ENCODE data around the gene WDR59.
"Not testable (repeated sequence)": the region's sequence is repeated elsewhere in the genome, so short reads cannot be mapped to it uniquely, and the experiment has no call there.

Gene WDR59

GRCh38 chr16:74982256-74982655 lies 2.7 kb downstream of the WDR59 start:
- no peak for DNase-seq (ENCODE audit: low read depth in 3 of 3)

GRCh38 chr16:74975591-74975990 lies 9.3 kb downstream of the WDR59 start:
- no peak for DNase-seq (ENCODE audit: low read depth in 3 of 3)

GRCh38 chr16:74973304-74973703 lies 11.6 kb downstream of the WDR59 start:
- no peak for DNase-seq (ENCODE audit: low read depth in 3 of 3)

DNA sequence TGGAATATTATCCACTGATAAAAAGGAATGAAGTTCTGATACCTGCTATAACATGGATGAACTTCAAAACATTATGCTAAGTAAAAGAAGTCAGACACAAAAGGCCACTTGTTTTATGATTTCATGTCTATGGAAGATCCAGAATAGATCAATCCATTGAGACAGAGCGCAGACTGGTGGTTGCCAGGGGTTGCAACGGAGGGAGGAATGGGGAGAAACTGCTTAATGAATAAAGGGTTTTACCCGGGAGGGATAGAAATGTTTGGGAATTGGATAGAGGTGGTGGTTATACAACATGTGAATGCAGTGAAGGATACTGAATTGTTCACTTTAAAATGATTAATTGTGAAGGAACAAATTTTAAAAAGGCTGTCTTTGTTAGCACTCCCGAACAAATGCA lies 30.2 kb downstream of the WDR59 start:
- DNase-seq (ENCODE audit: low read depth in 3 of 3), result no peak

DNA sequence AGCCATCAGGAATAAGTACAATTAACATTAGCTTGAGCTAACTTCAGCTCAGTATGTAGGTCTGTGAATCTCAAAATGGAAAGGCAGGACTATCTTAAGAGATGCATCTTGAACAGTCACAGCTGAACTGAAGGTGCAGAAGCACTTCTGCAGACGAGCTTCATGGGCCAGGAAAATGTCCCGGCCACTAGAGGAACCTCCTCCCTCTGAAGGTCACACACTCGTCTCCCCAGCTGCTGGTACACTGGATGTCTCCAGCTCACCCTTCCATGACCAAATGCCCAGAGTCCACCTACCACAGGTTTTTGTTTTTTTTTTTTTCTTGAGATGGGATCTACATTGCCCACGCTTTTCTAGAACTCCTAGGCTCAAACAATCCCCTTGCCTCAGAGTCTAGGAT lies 33.2 kb downstream of the WDR59 start:
- no peak for DNase-seq (ENCODE audit: low read depth in 3 of 3)

DNA sequence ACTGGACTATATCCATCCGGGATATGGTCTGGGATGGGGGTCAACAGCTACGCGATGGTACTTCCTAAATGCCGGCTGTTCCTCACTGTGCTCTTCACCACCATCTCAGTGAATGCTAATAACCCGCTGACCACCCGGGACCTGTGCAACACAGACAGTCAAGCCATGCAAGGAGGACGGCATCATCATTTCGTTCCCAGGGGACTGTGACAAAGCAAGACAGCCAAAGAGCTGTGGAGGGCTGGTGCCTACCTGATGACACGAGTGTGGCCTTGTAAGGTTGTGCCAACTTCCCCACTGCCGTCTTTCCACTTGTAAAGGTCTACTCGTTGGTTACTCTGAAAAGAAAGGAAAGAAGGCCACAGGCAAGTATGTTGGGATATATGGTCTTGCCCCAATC lies 33.7 kb downstream of the WDR59 start:
- no peak for DNase-seq (ENCODE audit: low read depth in 3 of 3)

DNA sequence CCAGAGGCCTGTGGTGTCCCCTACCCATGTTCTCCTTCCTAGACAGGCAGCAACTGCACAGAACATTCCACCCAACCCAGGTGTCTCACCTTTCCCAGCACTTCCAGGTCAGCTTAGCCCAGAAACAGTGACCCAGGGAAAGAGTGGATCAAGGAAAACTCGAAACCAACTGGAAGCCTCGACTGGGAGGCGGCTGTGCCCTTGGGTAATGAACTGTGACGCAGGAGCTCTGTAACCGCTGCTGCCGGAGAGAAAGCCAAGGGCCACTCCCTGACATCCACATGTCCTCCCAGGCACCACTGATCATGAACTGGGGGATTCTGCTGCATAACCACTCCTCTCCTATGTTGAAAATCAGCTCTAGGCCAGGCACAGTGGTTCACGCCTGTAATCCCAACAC lies 34.4 kb downstream of the WDR59 start:
- DNase-seq (ENCODE audit: low read depth in 3 of 3), result no peak

- DNase-seq (ENCODE audit: low read depth in 3 of 3), result no peak
Observed at GRCh38 chr16:74949309-74949708, 35.6 kb downstream of the WDR59 start.

DNA sequence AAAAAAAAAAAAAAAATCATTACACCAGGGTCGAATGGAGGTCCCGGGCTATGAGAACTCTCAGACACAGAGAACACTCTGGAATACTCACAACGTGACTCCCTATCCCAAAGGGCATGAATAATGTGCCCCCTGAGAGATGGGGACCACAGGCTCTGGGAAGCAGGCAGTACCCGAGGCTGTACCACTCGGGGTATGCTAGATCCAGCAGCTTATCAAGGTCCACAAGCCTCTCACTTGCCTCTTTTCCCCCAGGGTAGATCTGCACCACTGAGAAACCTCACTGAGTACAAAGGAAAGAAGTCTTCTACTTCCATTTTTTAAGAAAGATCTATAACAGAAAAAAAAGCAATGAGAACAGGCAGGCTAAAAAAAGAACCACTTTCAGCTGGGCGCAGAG lies 40.5 kb downstream of the WDR59 start:
- DNase-seq (ENCODE audit: low read depth in 3 of 3), result no peak

- no peak for DNase-seq (ENCODE audit: low read depth in 3 of 3)
Observed at GRCh38 chr16:74942977-74943918, 41.7 kb downstream of the WDR59 start.

DNA sequence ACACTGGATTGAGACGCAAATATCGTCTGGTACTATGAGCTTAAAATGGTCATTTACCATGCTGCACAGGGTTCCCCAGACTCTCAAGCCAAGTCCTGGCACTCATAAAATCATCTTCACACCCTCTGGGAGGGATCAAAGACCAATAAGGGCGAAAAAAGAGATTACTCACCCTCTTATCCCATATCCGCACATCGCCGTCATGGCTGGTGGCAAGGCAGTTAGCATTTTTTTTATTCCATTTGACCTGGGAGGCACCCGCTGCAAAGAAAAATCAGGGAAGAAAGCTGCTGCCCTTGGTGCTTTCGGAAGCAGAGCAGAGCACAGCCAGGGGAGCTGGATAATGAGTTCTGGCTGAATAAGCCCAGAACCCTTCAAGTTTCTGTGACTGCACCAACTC lies 42.4 kb downstream of the WDR59 start:
- no peak for DNase-seq (ENCODE audit: low read depth in 3 of 3)

GRCh38 chr16:74939688-74940087 lies 45.2 kb downstream of the WDR59 start:
- DNase-seq (ENCODE audit: low read depth in 3 of 3), result no peak

DNA sequence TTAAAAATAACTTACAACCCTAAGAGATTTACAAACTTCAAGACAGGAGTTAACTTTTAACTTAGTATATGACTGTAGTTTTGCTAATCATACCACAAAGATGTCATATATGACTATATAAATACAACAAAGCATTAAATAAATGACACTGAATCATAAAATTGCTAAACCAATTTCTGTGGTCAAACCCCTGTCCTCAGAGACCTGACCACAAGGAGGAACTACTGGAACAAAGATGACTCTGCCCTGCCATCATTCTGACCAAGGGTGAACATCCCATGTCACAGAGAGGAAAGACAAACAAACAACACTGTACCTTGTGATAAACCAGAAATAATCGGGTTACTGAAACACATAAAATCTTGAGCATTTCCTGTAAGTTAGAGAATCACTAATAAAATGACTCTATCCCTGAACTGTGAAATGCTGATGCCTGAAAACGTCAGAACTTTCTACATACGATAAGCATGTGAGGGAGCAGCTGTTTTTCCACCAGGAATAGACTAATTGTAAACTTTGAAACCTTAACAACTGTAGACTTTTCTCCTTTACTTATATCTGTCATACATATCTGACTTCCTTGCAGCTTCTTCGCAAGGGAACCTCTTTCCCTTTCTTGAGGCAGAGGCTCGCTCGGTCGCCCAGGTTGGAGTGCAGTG lies 47.9 kb downstream of the WDR59 start:
- DNase-seq (ENCODE audit: low read depth in 3 of 3), result no peak

- no peak for DNase-seq (ENCODE audit: low read depth in 3 of 3)
Observed at GRCh38 chr16:74931445-74931844, 53.5 kb downstream of the WDR59 start.

DNA sequence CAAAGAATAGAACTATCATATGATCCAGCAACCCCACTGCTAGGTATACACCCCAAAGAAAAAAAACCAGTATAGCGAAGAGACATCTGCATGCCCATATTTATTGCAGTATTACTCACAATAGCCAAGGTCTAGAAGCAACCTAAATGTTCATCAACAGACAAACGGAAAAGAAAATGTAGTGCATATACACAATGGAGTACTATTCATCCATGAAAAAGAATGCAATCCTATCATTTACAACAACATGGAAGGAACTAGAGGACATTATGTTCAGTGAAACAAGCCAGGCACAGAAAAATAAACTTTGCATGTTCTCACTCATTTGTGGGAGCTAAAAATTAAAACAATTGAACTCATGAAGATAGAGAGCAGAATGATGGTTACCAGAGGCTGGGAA lies 55.3 kb downstream of the WDR59 start:
- no peak for DNase-seq (ENCODE audit: low read depth in 3 of 3)

GRCh38 chr16:74926805-74927204 lies 58.1 kb downstream of the WDR59 start:
- DNase-seq (ENCODE audit: low read depth in 3 of 3), result no peak

- no peak for DNase-seq (ENCODE audit: low read depth in 3 of 3)
Observed at GRCh38 chr16:74923766-74924460, 61.0 kb downstream of the WDR59 start.

DNA sequence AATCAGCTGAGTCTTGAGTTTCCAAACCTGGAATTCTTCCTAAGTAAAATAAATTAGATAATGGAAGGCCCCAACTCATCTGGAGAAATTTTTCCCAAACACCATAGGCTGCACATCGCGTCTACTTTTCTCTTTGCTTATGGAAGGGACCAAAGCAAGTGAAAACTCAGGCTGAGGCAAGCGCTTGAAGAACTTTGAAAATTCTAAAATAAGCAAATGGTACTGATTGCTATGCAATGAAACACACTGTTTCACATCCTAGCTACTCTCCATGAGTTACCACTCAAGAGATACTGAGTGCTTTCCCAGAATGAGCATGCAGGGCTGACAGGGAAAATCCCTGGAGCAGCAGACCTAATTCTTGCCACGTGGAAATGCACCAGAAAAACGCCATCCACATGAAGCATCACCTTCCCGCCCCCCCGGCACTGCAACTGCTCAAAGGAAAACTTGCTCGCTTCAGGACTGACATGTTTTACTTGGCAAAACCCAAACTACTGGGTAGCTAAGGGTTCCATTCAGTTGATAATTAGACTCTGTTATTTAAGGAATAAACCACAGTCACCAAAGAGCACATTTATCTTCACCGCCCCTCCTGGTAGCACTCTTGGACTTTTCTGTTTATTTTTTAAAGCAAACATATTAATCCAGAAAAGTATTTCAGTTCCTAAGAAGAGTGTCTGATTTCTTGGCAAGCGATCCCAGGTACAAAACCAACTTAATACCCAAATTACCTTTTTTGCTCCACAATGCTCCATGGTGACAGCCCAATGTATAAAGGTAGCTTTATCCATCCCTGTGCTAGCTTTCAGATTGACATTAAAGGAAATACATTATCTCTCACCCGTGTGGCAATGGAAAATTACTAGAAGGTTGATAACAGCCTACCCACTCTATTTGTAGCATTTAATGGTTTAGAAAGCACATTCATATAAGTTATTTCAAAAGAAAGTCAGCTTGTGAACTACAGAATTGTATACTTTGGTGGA lies 62.5 kb downstream of the WDR59 start:
- no peak for DNase-seq (ENCODE audit: low read depth in 3 of 3)

DNA sequence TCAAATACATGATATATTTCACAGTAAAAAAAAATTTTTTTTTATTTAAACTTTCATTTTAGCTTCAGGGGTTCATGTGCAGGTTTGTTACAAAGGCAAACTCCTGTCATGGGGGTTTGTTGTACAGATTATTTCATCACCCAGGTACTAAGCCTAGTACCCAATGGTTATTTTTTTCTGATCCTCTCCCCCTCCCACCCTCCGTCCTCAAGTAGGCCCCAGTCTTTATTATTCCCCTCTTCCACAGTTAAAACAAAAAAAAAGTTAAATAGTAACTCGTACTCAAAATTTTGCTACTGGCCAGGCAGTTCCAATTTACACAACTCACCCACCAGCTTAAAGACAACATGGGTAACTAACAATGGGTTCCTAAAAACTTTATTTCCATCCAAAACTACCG lies 63.9 kb downstream of the WDR59 start:
- no peak for DNase-seq (ENCODE audit: low read depth in 3 of 3)

DNA sequence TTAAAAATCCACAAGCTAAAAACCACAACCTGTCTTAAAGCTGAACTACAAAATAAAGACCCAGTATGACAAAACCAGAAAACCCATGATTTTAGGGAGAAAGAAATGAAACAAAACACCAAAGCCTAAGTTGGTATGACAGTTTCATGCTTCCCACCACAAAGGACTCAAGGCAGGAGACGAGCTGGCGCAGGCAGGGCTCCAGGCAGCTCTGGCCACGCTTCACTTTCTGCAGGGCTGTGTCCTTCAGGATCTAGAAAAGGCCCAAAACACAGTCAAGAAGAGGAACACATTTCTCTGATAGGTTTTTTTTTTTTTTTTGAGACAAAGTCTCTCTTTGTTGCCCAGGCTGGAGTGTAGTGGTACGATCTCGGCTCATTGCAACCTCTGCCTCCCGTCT lies 75.3 kb downstream of the WDR59 start:
- DNase-seq (ENCODE audit: low read depth in 3 of 3), result no peak

DNA sequence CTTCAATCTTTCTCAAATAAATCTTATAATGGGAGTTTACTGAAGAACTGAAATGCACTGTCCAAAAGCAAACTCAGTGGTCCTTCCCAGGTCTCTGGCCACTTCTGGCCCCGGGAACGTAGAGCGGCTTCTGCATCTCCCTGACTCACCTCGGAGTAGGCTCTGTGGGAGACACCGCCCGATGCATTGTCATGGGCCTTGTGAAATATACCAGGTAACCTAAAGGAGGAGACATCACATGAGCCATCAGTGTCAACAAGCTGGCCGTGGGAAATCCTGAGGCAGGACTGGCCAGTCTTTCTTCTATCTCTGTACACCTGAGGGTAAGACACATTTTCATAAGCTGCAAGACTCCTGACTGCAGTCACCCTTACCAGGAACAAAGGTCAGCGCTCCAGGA lies 76.2 kb downstream of the WDR59 start:
- DNase-seq (ENCODE audit: low read depth in 3 of 3), result not testable (repeated sequence)
